WI38 (cell line): Measurements from ENCODE around the gene TSPAN15.

Experiments used
- H3K4me3 ChIP-seq: 2 replicates; pipeline ENCODE4 v1.5.1; 2011; ENCODE audit warnings: low read depth, mild to moderate bottlenecking, control low read depth, low read length
- CTCF ChIP-seq: IDR thresholded peaks from 2 replicates; pipeline ENCODE4 v1.5.1; 2012; ENCODE audit warnings: low read depth, mild to moderate bottlenecking, control low read depth, low read length

TSPAN15 gene

GRCh38 chr10:69505636-69506318 lies 54.5 kb downstream of the TSPAN15 start:
- TF ChIP-seq CTCF, result no peak
- H3K4me3 ChIP-seq, result no peak overlapping the region

- no peak for TF ChIP-seq CTCF
- H3K4me3 ChIP-seq, result no peak overlapping the region
Measured at GRCh38 chr10:69506487-69506833, 55.2 kb downstream of the TSPAN15 start.

GRCh38 chr10:69506834-69507713 lies 55.8 kb downstream of the TSPAN15 start:
- H3K4me3 ChIP-seq, result no peak overlapping the region

GRCh38 chr10:69508738-69509340 lies 57.6 kb downstream of the TSPAN15 start:
- no peak overlapping the region for H3K4me3 ChIP-seq
- TF ChIP-seq CTCF, result no peak

More at GRCh38 chr10:69506834-69507713, 55.8 kb downstream of the TSPAN15 start:
- TF ChIP-seq CTCF, result no peak

DNA sequence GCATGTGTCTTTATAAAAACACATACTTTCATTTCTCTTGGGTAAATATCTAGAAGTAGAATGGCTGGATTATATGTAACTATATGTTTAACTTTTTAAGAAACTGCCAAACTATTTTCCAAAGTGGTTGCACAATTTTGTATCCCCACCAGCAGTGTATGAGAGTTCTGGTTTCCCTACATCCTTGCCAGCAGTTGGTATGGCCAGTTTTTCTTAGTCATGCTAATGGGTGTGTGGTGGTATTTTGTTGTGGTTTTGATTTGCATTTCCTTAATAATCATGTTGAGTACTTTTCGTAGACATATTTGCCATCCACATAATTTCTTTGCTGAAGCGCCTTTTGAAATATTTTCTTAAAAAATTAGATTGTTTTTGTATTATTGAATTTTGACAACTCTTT lies 61.6 kb downstream of the TSPAN15 start:
- no peak for TF ChIP-seq CTCF
- H3K4me3 ChIP-seq, result no peak overlapping the region

- no peak for TF ChIP-seq CTCF
- no peak overlapping the region for H3K4me3 ChIP-seq
Measured at GRCh38 chr10:69513617-69514016, 62.4 kb downstream of the TSPAN15 start.
